Osteoblast (primary cell): ENCODE measurements around the gene POU2AF3. TPM values are rescaled to one million over a fixed set of nuclear protein-coding genes. Genes with fewer than 3 reads are reported as not detected.

Experiments used
- DNase-seq: peaks from one replicate; pipeline ENCODE4 v3.0.0; 2011; ENCODE audit warnings: low spot score, mixed read lengths; ENCODE audit not compliant: insufficient read length; ENCODE audit errors: missing footprints
- H2AFZ ChIP-seq: 2 replicates; pipeline ENCODE4 v1.6.0; 2011; ENCODE audit warnings: mild to moderate bottlenecking, low read length
- H3K27ac ChIP-seq: 2 replicates; pipeline ENCODE4 v1.5.1; 2011; ENCODE audit warnings: mild to moderate bottlenecking, low read depth, low read length, moderate library complexity
- H3K27me3 ChIP-seq: 2 replicates; pipeline ENCODE4 v1.6.0; 2012; ENCODE audit warnings: mild to moderate bottlenecking, control low read depth, inconsistent platforms, low read length, moderate library complexity; ENCODE audit not compliant: insufficient read depth
- H3K36me3 ChIP-seq: 2 replicates; pipeline ENCODE4 v1.5.1; 2011; ENCODE audit warnings: mild to moderate bottlenecking, low read length, control low read depth, moderate library complexity; ENCODE audit not compliant: insufficient read depth
- H3K4me1 ChIP-seq: 2 replicates; pipeline ENCODE4 v1.5.1; 2011; ENCODE audit warnings: mild to moderate bottlenecking, low read length, control low read depth, moderate library complexity; ENCODE audit not compliant: insufficient read depth
- H3K4me2 ChIP-seq: 2 replicates; pipeline ENCODE4 v1.6.0; 2011; ENCODE audit warnings: mild to moderate bottlenecking, low read length; ENCODE audit not compliant: insufficient read depth
- H3K4me3 ChIP-seq: fragments of 200-600 bp; sonication (generic); 3 replicates; pipeline ENCODE4 v1.5.1; 2012; ENCODE audit warnings: mild to moderate bottlenecking, low read length, inconsistent platforms; ENCODE audit not compliant: insufficient read depth
- H3K79me2 ChIP-seq: 2 replicates; pipeline ENCODE4 v1.6.0; 2012; ENCODE audit warnings: mild to moderate bottlenecking, low read length, control low read depth, inconsistent platforms; ENCODE audit not compliant: insufficient read depth
- H3K9me3 ChIP-seq: 2 replicates; pipeline ENCODE4 v1.5.1; 2011; ENCODE audit warnings: low read depth, low read length, control low read depth
- H4K20me1 ChIP-seq: 2 replicates; pipeline ENCODE4 v1.6.0; 2012; ENCODE audit warnings: mild to moderate bottlenecking, low read length, control low read depth; ENCODE audit not compliant: insufficient read depth
- total RNA-seq: library from RNA; depleted of rRNA; stranded (reverse); fragments of >200 nt; gene quantifications from 2 replicates; pipeline ENCODE4 v1.2.3, GENCODE V29; 2012
- TF ChIP-seq, protein P1 (sequence below): IDR thresholded peaks from 2 replicates; pipeline ENCODE4 v1.5.1; 2011; ENCODE audit warnings: mild to moderate bottlenecking, low read depth, low read length, moderate library complexity; ENCODE audit errors: extremely low read depth

POU2AF3 gene
- total RNA-seq, 1 donor = 0.36 TPM

DNA sequence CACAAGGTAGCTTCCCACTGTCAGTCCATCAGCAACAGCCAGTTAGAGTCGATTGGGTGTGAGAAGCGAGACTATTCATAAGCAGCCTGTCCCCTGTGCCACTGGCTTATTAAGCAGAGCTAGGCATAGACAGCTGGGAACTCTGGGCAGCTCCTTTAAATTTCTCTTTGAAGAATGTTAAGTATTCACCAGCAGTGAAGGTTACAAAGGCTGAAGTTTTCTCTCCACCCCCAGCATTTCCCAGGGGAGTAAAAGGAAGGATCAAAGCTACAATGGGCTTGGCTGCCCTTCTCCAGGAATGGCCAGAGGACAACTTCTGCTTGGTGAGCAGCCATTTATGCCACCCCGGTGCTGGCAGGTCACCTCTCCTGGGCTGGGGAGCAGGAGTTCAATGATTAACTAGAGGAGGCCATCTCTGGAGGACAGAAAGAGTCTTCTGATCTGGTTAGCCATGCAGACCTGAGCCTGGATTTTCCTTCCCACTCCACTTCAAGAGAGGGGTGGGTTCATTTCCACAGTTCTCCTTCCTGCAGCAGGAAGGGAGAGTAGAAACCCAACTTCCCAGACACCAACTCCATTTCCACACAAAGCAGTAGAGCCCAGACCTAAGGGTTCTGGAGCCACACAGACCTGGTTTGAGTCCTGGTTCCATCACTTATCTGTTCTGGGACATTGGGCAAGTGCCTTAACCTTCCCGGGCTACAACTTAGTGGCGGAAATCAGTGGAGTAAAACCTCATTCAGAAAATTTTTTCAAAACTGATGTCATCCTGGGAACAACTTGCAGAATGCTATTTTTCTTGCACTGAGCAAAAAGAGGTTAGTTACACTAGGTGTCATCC, 22.6 kb downstream of the POU2AF3 start:
- Histone ChIP-seq H3K27me3 (peaks cover 20% of the 10 kb centered on the region), H3K4me1 (peaks cover 10% of the 10 kb centered on the region), H4K20me1 (no peaks in the 10 kb centered on the region), H3K4me2 (no peak overlapping the region), H3K79me2 (no peaks in the 10 kb centered on the region), H3K36me3 (no peaks in the 10 kb centered on the region), H3K9me3 (no peaks in the 10 kb centered on the region), H3K4me3 (no peak overlapping the region), H3K27ac (no peak overlapping the region), H2AFZ (no peak overlapping the region)
- no peak for DNase-seq
- TF ChIP-seq, protein P1, sequence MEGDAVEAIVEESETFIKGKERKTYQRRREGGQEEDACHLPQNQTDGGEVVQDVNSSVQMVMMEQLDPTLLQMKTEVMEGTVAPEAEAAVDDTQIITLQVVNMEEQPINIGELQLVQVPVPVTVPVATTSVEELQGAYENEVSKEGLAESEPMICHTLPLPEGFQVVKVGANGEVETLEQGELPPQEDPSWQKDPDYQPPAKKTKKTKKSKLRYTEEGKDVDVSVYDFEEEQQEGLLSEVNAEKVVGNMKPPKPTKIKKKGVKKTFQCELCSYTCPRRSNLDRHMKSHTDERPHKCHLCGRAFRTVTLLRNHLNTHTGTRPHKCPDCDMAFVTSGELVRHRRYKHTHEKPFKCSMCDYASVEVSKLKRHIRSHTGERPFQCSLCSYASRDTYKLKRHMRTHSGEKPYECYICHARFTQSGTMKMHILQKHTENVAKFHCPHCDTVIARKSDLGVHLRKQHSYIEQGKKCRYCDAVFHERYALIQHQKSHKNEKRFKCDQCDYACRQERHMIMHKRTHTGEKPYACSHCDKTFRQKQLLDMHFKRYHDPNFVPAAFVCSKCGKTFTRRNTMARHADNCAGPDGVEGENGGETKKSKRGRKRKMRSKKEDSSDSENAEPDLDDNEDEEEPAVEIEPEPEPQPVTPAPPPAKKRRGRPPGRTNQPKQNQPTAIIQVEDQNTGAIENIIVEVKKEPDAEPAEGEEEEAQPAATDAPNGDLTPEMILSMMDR = no peak

DNA sequence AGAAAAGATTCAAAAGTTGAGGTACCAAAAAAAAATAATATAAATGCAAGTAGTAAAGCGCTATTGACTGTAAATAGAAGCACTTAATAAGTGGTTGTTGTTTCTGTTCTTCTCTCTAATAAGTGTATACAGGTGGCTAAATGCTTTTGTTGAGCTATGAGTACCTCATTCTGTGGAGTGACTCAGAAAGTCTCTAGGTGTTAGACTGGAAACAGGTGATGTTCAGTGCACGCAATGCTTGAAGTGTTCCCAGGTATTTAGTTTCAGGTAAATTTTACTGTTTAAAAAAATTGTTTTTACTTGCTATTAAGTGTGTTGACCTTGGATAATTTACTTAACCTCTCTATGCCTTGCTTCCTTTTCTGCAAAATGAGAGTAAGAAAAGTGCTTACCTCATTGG, 24.2 kb downstream of the POU2AF3 start:
- DNase-seq = no peak

DNA sequence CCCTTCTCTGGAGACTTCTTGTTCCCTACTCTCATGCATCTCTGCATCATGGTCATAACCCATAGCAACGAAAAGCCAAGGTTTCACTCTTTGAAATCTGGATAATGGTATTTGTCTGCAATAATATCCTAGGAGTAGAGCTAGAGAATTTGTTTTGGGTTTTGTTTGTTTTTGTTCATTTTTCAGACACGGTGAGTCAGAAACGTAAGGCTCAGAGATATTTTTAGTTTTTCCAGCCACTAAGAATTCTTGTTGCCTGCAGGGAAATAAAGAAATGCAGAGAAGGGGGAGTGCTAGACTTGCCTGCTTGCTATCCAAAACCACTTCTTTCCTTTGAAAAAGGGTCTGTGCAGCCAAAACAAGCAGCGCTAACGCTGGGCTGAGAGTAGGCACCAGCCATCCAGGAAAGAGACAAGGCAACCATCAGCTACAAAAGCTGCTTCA, 26.0 kb downstream of the POU2AF3 start:
- H3K4me1 ChIP-seq = peaks cover 10% of the 10 kb centered on the region
- H3K36me3 ChIP-seq = no peaks in the 10 kb centered on the region
- peak overlapping the region; percentile 71 for H3K4me2 ChIP-seq
- TF ChIP-seq, protein P1 = no peak
- peaks cover 20% of the 10 kb centered on the region for H3K27me3 ChIP-seq
- no peak overlapping the region for H3K27ac ChIP-seq
- no peaks in the 10 kb centered on the region for H4K20me1 ChIP-seq
- H2AFZ ChIP-seq = no peak overlapping the region
- peak overlapping the region; percentile 49 for H3K4me3 ChIP-seq
- H3K9me3 ChIP-seq = no peaks in the 10 kb centered on the region
- no peaks in the 10 kb centered on the region for H3K79me2 ChIP-seq
- DNase-seq = no peak

More for the DNA sequence above, 24.2 kb downstream of the POU2AF3 start:
- Histone ChIP-seq H4K20me1 (no peaks in the 10 kb centered on the region), H3K4me1 (peaks cover 10% of the 10 kb centered on the region), H3K4me3 (no peak overlapping the region), H3K79me2 (no peaks in the 10 kb centered on the region), H3K36me3 (no peaks in the 10 kb centered on the region), H3K27ac (no peak overlapping the region), H3K9me3 (no peaks in the 10 kb centered on the region), H3K27me3 (peaks cover 20% of the 10 kb centered on the region), H2AFZ (no peak overlapping the region), H3K4me2 (no peak overlapping the region)
- TF ChIP-seq, protein P1 = no peak

DNA sequence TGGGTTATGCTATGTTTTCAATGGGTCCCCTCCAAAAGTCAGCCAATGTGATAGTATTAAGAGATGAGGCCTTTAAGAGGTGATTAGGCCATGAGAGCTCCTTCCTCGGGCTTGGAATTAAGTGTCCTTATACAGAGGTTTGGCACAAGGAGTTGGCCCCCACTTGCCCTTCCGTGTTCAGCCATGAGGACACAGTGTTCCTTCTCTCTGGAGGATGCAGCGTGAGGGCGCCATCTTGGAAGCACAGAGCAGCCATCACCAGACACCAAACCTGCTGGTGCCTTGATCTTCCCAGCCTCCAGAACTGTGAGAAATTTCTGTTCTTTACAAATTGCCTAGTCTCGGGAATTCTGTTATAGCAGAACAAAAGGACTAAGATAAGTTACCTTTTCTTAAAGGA, 26.9 kb downstream of the POU2AF3 start:
- no peak overlapping the region for H3K27ac ChIP-seq
- no peaks in the 10 kb centered on the region for H3K79me2 ChIP-seq
- H3K4me3 ChIP-seq = no peak overlapping the region
- TF ChIP-seq, protein P1 = no peak
- H3K4me1 ChIP-seq = peaks cover 10% of the 10 kb centered on the region
- no peaks in the 10 kb centered on the region for H4K20me1 ChIP-seq
- H3K9me3 ChIP-seq = no peaks in the 10 kb centered on the region
- H3K27me3 ChIP-seq = peaks cover 20% of the 10 kb centered on the region
- no peak overlapping the region for H3K4me2 ChIP-seq
- H2AFZ ChIP-seq = no peak overlapping the region
- no peaks in the 10 kb centered on the region for H3K36me3 ChIP-seq
- DNase-seq = no peak
